GM19351 (cell line): ENCODE results near the gene FBL.
"Not testable (repeated sequence)": the region's sequence is repeated elsewhere in the genome, so short reads cannot be mapped to it uniquely, and the experiment has no call there.

Experiments used
- ATAC-seq: cut with Tn5 transposase; IDR thresholded peaks from one replicate; pipeline ENCODE4 v1.9.1; 2021; ENCODE audit warnings: mild to moderate bottlenecking, moderate library complexity; ENCODE audit not compliant: unreplicated experiment

FBL gene

DNA sequence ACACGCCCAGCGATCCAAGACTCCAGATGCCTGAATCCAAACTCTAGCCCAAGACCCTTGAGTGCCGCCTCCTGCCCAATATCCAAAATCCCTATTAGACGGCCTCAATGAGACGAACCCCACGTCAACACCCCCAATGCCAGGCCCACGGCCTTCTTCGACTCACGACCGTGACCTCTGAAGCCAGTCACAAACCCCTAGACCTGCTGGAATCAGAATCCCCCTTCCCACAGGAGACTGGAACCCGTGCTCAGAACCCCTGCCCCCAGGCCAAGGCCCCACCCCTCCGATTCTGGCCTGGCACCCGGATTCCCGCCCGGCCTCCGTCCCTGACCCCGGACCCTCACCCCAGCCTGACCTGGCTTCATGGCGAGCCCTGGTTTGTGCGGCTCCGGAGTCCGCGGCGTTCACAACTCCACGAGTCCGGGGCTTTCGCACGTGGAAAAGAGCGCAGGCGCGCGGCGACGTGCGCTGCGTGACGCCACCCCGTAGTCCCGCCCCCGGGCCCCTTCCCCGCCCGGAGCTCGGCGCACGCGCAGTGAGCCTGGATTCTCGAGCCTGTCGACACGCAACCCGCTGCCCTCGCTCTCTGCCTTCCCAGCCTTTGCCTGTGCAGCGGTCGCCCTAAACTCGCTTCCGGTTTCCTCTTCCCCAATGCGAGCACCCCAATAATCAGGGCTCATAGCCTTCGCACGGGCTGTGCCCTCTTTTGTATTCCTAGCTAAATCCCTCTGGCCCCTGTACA lies at the start of gene FBL:
TSS of gene FBL (minus strand) at position 447 of the 745 bp plus-strand sequence. CDS start at position 368, 79 bp downstream.
- ATAC-seq = peak; percentile 76

DNA sequence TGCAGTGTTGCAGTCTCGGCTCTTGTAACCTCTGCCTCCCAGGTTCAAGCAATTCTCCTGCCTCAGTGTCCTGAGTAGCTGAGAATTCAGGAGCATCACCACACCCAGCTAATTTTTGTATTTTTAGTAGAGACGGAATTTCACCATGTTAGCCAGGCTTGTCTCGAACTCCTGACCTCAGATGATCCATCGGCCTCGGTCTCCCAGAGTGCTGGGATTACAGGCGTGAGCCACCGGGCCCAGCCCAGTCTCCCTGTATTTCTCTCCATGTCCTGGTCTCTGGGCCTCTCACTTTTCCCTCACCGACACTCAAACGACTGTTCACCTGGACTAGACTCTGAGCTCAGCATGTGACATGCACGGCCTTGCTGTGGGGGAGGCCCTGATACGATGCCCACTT lies 48.9 kb upstream of the FBL start:
- not testable (repeated sequence) for ATAC-seq

DNA sequence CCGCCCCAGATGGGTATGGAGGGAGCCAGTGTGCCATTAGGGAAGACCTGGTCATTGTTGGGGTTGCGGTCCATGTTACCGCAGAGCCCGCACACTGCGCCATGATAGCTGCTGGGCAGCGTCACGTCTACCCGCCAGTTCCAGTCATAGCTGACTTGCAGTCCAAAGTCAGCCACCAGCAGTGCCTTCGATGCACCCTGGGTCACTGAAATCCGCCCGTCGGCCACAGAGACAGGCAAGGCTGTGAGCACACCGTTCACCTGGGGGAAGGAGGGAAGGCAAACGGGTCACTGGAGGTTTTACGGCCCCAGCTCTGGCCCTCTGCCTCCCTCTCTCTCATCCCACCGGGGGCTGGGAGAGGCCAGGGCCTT lies 48.0 kb upstream of the FBL start:
- not testable (repeated sequence) for ATAC-seq

DNA sequence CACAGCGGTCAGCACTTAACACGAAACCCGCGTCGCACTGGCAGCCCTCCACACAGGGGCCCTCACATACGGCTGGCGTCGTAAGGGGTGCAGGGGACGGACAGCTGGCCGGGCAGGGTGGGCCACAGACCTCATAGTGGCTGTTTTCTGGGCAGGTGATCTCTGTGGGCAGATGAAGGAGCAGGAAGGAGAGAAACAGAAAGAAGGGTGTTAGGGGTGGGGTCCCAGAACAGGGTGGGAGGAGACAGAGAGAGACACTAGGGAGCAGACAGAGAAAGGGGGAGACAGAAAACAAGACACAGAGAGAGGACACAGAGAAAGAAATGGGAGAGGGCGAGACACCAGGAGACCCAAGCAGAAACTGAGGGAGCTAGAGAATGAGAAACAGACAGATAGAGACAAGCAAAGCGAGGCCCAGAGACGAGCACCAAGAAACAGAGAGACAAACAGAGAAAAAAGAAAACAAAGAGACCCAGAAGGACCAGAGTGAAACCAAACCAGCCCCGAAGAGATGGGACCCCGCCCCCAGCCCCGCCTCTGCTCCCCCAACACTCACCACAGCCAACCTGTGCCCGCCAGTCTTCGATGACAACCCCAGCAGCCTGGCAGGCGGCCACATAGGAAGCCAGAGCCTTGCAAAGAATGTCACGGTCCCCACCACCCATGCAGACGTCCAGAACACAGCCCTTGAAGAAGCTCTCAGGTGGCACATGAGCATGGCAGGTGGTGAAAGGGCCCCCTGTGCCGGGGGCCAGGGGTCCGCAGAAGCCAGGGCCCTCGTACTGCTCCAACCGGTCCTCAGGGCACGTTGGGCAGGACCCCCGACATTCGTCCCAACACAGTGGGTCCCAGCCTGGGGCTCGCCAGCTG lies 47.4 kb upstream of the FBL start:
- not testable (repeated sequence) for ATAC-seq

DNA sequence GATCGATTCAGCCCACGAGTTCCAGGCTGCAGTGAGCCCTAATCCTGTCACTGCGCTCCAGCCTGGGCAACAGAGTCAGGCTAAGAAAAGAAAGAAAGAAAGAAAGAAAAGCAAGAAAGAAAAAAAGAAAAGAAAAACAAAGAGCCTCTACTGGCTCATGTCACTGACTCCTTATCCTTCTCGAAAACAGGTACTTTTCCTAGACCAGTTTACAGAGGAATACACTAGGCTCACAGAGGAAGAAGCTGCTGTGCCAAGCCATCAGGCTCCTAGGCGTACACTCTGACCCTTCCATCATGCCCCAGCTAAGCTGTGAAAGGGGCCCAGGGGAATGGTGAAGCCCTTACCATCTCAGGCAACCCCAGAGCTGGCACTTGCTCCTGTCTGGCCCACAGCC lies 46.3 kb upstream of the FBL start:
- ATAC-seq = not testable (repeated sequence)

DNA sequence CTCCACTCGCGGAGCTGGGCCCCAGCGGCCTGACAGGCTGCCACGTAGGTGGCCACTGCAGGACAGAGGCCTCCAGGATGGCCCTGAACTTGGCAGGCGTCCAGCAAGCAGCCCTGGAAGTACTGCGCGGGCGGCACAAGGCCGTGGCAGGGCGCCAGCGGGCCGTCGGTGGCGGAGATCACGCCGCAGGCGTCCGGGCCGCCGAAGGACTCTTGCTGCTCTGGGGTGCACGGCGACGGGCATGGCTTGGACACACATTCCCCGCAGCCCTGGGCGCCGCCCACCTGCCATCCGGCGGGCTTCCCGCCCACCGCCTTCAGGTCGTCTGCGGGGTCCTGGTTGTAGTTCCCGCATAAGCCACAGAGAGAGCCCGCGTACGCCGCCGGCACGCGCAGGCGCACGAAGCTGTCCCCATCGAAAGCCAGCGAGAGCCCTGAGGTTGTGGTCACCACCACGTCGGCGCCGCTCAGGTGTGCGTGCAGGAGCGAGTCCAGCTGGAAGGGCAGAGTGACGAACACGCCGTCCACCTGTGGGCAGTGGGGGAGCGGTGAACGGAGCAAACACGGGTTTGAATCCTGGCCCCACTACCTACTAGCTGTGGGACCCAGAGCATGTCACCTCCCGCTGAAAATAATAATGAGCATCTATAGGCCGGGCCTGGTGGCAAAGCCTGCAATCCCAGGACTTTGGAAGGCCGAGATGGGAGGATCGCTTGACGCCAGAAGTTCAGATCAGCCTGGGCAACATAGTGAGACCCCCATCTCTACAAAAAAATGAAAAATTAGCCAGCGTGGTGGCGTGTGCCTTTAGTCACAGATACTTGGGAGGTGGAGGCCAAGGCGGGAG lies 45.7 kb upstream of the FBL start:
- ATAC-seq = not testable (repeated sequence)

DNA sequence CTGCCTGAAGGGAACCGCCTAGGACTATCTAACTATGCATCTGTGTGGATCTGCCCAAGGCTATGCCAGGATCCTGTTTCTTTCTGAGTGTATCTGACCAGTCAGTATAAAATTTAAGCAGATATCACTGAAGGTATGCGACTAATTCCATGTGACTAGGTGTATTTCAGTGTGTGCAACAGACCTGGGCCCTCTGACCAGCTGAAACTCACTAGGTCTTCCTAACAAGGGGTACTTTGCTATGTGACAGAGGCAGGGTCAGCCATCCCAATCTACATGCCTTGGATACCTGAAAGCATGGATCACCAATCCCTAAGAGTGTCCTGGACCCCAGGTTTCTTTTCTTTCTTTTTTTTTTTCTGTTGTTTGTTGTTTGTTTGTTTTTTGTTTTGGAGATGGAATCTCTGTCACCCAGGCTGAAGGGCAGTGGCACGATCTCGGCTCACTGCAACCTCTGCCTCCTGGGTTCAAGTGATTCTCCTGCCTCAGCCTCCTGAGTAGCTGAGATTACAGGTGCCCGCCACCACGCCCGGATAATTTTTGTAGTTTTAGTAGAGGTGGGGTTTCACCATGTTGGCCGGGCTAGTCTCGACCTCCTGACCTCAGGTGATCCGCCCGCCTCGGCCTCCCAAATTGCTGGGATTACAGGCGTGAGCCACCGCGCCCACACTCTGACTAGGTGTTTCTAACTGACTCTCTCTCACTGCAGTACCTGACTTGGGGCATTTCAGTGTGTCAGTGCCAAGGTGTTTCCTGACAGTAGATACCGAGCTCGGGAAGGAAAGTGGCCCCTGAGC lies 44.8 kb upstream of the FBL start:
- ATAC-seq = no peak

DNA sequence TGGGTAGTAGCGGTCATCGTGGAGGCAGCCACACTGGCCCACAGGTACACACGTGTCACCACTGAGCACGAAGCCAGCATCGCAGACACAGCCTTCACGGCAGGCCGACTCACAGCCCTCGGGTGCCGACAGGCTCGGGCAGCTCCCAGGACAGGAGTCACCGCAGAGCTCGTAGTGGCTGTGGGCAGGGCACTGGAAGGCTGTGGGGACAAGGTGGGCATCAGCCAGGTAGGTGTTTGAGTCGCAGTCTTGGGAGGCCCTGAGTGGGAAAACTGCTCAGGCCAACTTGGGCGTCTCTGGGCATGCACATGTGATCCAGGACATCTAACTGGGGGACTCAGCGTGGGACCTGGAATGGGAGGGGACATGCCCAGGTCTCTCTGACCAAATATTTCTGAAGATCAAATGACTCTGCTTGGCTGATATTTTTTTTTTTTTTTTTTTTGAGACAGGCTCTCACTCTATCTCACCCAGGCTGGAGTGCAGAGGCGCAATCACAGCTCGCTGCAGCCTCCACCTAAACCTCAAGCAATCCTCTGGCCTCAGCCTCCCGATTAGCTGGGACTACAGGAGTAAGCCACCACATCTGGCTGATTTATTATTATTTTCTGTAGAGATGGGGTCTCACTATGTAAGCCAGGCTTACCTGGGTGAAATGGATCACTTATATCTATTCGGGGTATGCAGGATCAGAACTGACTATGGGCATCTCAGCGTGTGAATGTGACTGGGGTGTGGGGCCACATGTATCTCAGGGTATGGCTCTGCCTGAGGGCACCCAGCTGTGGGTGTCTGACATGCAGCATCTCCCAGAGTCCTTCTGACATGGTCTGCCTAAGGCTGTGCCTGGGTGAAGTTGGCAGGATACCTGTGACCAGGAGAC lies 43.9 kb upstream of the FBL start:
- not testable (repeated sequence) for ATAC-seq

DNA sequence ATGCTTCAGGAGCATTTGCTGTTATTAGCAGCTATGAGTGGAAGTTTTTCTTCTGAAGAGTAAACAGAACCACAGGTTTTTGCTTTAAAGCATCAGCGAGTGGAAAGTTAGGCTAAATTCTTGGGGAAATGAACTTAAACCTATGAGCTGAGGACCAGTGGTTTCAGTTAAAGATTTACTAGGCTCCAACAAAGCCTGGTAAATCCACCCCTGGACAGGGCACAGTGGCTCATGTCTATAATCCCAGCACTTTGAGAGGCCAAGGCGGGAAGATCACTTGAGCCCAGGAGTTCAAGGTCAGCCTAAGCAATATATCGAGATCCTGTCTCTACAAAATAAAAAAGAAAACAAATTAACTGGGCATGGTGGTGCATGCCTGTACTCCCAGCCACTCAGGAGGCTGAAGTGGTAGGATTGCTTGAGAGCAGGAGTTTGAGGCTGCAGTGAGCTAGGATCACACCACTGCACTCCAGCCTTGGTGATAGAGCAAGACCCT lies 41.3 kb upstream of the FBL start:
- not testable (repeated sequence) for ATAC-seq

DNA sequence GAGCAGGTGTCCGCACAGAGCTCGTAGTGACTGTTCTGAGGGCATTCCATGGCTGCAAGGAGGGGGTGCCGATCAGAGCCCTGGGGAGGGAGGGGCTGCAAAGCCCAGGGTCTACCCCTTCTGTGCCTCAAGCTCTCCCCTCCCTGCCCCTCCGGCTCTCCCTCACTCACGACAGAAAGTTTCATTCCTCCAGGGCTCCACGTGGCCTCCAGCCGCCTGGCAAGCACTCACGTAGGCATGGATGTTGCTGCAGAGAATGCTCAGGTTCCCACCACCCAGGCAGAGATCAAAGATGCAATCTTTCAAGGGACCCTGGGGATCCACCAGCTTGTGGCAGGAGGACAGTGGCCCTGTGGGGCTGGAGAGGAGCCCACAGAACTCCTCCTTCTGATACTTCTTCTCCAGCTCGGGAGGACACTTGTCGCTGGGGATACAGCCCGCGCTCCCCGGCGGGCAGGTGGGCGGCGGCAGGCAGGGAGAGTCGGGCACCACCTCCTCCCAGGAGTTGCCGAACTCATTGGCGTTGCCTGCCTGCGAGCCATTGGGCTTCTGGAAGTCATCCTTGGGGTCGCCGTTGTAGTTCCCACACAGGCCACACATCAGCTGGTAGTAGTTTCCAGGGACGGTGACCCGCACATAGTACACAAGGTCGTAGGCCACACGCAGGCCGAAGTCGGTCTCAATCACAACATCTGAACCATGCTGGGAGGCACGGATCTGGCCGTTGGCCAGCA lies 39.8 kb upstream of the FBL start:
- not testable (repeated sequence) for ATAC-seq

DNA sequence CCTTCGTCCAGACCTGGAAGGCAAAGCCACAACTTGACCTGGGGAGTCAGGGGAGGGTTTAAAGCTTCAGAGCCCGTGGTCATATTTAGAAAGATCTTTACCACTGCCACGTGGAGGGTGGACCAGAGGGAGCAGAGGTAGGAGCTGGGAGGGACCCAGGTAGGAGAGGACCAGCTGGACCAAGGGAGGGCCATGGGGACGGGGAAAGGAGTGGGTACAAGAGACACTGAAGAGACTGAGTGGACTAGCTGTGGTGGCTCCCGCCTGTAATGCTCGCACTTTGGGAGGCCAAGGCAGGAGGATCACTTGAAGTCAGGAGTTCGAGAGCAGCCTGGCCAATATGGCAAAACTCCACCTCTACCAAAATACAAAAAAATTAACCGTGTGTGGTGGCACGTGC lies 38.5 kb upstream of the FBL start:
- not testable (repeated sequence) for ATAC-seq

DNA sequence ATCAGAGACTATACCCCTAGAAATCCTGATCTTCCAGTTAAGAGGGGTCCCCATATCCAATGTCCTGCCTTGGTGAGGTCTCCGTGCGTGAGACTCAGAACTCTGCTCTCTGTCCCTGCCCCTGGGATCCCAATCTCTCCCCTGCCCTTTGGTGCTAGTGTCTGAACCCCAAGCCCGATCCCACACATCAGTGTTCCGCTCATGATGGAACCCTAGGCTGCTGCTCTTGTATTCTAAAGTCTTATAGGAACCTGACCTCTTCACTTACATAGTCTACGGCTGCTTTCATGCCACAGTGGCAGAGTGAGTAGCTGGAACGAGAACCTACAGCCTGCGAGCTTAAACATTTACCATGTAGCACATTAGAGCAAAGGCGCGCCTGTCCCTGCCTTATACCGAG lies 36.5 kb upstream of the FBL start:
- not testable (repeated sequence) for ATAC-seq

DNA sequence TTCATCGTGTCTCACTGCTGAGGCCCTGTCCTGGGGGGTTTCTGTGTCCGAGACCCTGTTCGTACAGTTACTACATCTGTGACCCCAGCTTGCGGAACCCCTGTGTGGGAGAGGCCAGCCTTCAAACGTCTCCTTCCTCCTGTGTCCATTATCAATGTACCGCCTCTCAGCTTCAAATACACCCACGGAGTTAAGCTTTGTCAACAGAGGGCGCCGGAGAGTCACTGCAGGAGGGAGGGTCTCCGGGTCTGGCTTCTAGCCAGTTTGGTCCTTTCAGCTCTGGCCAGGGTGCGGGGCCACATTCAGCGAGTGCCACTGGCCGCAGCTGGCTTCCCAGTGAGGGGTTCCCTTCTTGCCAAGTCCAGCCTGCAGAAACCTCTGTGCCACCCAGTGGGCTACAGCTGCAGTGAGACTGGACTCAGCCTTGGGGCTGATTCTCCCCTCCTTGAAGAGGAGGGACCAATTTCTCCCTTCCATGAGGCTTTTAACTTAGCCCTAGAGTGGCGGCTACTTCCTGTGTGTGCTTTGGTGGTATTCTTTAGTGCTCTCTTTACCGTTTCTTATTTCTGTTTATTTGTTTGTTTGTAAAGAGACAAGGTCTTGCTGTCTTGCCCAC lies 35.4 kb upstream of the FBL start:
- not testable (repeated sequence) for ATAC-seq

DNA sequence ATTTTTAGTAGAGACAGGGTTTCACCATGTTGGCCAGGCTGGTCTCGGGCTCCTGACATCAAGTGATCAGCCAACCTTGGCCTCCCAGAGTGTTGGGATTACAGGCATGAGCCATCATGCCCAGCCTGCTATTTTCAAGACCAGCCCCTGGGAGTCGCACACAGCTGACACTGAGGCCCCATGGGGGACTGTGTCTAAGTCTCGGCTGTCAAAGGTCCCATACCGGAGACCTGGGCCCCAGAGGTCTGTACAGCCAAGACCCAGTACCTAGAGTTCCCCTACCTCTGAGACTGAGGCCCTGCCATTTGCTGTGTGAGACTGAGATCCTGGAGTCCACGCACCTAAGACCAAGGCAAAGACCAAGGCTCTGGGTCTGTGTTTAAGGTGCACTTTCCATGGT lies 34.1 kb upstream of the FBL start:
- not testable (repeated sequence) for ATAC-seq

DNA sequence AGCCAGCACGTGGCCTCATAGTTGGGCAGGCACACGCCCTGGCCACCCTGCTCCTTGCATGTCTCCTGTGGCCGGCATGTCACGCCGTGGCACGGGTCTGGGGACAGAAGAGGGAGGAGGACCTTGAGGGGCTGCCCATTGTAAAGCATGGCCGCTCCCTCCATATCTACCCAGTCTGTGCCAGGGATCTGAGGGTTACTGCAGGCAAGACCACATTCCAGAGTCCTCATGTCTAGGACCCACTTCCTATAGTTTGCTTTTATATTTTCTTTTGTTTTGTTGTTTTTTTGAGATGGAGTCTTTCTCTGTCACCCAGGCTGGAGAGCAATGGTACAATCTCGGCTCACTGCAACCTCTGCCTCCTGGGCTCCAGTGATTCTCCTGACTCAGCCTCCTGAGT lies 33.6 kb upstream of the FBL start:
- not testable (repeated sequence) for ATAC-seq

DNA sequence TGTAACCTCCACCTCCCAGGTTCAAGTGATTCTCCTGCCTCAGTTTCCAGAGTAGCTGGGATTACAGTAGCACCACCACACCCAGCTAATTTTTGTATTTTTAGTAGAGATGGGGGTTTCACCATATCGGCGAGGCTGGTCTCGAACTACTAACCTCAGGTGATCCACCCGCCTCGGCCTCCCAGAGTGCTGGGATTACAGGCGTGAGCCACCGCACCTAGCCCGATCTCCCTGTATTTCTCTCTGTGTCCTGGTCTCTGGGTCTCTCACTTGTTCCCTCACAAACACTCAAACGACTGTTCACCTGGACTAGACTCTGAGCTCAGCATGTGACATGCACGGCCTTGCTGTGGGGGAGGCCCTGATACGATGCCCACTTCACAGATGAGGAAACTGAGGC lies 32.7 kb upstream of the FBL start:
- not testable (repeated sequence) for ATAC-seq

DNA sequence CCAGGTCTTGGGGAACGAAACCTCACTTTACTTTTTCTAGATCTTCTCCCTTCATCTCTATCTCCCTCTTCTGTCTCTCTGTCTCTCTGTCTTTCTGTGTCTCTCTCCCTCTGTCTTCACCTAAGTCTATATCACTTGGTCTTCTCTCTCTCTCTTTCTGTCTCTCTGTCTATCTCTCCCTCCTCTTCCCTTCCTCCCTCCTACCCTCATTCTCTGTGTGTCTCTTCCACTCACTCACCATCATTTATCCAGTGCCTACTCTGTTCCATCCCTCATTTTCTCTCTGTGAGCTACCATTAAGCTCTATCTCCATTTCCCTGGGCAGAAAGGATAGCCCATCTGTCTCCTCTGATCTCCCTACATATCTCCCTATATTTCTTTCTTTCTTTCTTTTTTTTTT lies 32.2 kb upstream of the FBL start:
- ATAC-seq = no peak

DNA sequence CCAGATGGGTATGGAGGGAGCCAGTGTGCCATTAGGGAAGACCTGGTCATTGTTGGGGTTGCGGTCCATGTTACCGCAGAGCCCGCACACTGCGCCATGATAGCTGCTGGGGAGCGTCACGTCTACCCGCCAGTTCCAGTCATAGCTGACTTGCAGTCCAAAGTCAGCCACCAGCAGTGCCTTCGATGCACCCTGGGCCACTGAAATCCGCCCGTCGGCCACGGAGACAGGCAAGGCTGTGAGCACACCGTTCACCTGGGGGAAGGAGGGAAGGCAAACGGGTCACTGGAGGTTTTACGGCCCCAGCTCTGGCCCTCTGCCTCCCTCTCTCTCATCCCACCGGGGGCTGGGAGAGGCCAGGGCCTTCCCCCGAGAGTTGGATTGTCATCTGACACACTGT lies 31.8 kb upstream of the FBL start:
- ATAC-seq = not testable (repeated sequence)
